ENCODE results near the gene ADRA2C. TPM values are rescaled to one million over a fixed set of nuclear protein-coding genes. Genes with fewer than 3 reads are reported as not detected.

ADRA2C gene
- total RNA-seq, 1 donor from 2014 or later, result 4.5 TPM

- no peak overlapping the region for H3K4me3 ChIP-seq
- H3K9me3 ChIP-seq (replicated peaks), result peaks cover 8% of the 10 kb centered on the region
- no peak for DNase-seq
- intact Hi-C loops (cut with micrococcal nuclease), result no loop called here
- H3K4me1 ChIP-seq, result no peaks in the 10 kb centered on the region
- no peak overlapping the region for H3K27ac ChIP-seq (replicated peaks)
- no peaks in the 10 kb centered on the region for H3K36me3 ChIP-seq
- no peak for TF ChIP-seq CTCF (IDR thresholded peaks at IDR 0.05; ENCODE audit: borderline replicate concordance)
- H3K27me3 ChIP-seq (ENCODE audit: low read depth), result peaks cover 99% of the 10 kb centered on the region
Observed at GRCh38 chr4:3774253-3774883, 8.2 kb downstream of the ADRA2C start.

DNA sequence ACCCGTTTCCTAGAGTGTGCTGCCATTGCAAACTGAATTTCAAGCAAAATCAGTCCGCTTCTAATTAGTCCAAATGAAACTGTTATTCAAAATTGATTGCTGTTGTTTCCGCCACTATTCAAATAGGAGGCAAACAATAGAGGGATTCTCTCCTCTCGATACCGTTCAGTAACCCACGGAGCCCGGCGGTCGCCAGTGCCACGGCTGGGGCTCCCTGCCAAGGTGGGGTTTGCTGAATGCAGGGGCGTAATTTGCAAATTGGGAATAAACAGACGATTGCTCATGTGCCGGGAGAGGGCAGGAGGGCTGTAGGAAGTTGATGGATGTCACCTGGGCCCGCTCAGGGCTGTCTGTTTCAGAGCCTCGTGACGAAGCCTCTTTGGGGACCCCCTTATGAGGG, 8.8 kb downstream of the ADRA2C start:
- H3K27me3 ChIP-seq (ENCODE audit: low read depth), result peaks cover 99% of the 10 kb centered on the region
- intact Hi-C loops (cut with micrococcal nuclease), result no loop called here
- H3K36me3 ChIP-seq, result no peaks in the 10 kb centered on the region
- H3K4me3 ChIP-seq, result no peak overlapping the region
- H3K4me1 ChIP-seq, result no peaks in the 10 kb centered on the region
- no peak overlapping the region for H3K27ac ChIP-seq (replicated peaks)
- DNase-seq, result no peak
- peaks cover 8% of the 10 kb centered on the region for H3K9me3 ChIP-seq (replicated peaks)
- no peak for TF ChIP-seq CTCF (IDR thresholded peaks at IDR 0.05; ENCODE audit: borderline replicate concordance)

DNA sequence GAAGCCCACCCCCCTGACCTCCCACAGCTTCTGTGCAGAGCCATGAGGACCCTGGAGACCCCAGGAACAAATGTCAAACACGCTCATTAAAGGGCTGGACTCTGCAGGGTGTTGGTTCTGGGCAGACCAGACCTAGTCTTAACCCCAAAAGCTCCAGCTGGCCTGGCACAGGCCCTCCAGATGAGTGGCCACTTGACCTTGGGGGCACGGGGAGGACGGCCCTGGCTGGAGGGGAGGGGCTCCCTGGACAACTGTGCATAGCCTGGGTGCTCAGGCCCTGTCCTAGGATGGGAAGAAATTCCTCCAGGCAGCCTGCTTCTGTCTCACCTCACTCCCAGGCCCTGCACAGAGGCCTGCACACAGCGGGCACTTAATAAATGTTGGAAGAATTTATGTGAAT, 9.4 kb downstream of the ADRA2C start:
- Histone ChIP-seq H3K27ac (replicated peaks) (no peak overlapping the region), H3K36me3 (no peaks in the 10 kb centered on the region), H3K27me3 (ENCODE audit: low read depth) (peaks cover 99% of the 10 kb centered on the region), H3K4me1 (no peaks in the 10 kb centered on the region), H3K9me3 (replicated peaks) (peaks cover 8% of the 10 kb centered on the region), H3K4me3 (no peak overlapping the region)
- no peak for TF ChIP-seq CTCF (IDR thresholded peaks at IDR 0.05; ENCODE audit: borderline replicate concordance)
- intact Hi-C loops (cut with micrococcal nuclease), result no loop called here
- no peak for DNase-seq

- no peak overlapping the region for H3K4me3 ChIP-seq
- H3K4me1 ChIP-seq, result no peaks in the 10 kb centered on the region
- H3K36me3 ChIP-seq, result no peaks in the 10 kb centered on the region
- H3K27ac ChIP-seq (replicated peaks), result no peak overlapping the region
- intact Hi-C loops (cut with micrococcal nuclease), result no loop called here
- DNase-seq, result no peak
- TF ChIP-seq CTCF (IDR thresholded peaks at IDR 0.05; ENCODE audit: borderline replicate concordance), result no peak
- peaks cover 8% of the 10 kb centered on the region for H3K9me3 ChIP-seq (replicated peaks)
- H3K27me3 ChIP-seq (ENCODE audit: low read depth), result peaks cover 99% of the 10 kb centered on the region
Observed at GRCh38 chr4:3776166-3777032, 10.2 kb downstream of the ADRA2C start.

GRCh38 chr4:3777033-3777390, 10.8 kb downstream of the ADRA2C start:
- Histone ChIP-seq H3K4me1 (no peaks in the 10 kb centered on the region), H3K36me3 (no peaks in the 10 kb centered on the region), H3K4me3 (no peak overlapping the region), H3K27ac (replicated peaks) (no peak overlapping the region), H3K27me3 (ENCODE audit: low read depth) (peaks cover 99% of the 10 kb centered on the region), H3K9me3 (replicated peaks) (peaks cover 8% of the 10 kb centered on the region)
- TF ChIP-seq CTCF (IDR thresholded peaks at IDR 0.05; ENCODE audit: borderline replicate concordance), result no peak
- DNase-seq, result no peak
- intact Hi-C loops (cut with micrococcal nuclease), result no loop called here
